GM12875 (cell line): ENCODE measurements around the gene CNOT3.
A peak's percentile ranks its signal among the peaks of the same experiment; 100 is the strongest.
"Not testable (repeated sequence)": the region's sequence is repeated elsewhere in the genome, so short reads cannot be mapped to it uniquely, and the experiment has no call there.

Experiments used
- H3K4me3 ChIP-seq: one replicate; pipeline ENCODE4 v1.5.1; 2011; ENCODE audit warnings: low read depth, low read length, control low read depth
- TF ChIP-seq, protein P1 (sequence below): IDR thresholded peaks from 2 replicates; pipeline ENCODE4 v1.5.1; 2011; ENCODE audit warnings: low read depth, mild to moderate bottlenecking, control low read depth, inconsistent platforms, low read length, moderate library complexity, borderline replicate concordance; ENCODE audit not compliant: insufficient read depth

Gene CNOT3

DNA sequence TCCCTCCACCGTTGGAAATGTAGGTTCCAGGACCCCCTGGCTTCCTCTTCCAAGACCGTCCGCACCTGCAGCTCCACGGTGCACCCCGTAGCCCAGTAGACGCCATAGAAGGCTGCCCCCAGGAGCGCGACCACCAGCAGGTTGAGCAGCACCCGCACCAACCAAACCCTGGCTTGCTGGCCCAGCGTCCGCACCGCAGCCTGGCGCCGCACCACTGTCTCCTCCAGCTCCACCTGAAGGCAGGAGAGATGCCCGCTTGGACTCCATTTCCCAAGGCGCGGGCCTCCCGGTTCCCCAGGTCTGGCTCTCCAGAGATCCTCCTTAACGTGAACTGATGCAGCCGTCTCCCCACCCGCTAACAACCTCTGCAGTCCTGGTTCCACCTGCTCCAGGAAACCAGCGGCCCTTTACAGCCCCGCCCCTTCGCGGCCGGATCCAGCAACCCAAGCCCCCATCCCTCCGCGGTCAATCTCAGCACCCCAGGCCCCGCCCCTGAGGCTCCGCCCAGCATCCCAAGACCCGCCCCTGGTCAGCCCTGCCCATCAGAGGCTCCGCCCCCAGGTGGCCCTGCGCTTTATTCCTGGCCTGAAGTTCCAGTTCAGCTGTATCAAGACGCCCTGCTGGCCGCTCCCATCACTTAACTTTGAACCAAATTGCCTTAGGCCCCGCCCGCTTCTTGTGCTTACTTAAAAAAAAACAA lies 27.0 kb downstream of the CNOT3 start:
- TF ChIP-seq, protein P1, sequence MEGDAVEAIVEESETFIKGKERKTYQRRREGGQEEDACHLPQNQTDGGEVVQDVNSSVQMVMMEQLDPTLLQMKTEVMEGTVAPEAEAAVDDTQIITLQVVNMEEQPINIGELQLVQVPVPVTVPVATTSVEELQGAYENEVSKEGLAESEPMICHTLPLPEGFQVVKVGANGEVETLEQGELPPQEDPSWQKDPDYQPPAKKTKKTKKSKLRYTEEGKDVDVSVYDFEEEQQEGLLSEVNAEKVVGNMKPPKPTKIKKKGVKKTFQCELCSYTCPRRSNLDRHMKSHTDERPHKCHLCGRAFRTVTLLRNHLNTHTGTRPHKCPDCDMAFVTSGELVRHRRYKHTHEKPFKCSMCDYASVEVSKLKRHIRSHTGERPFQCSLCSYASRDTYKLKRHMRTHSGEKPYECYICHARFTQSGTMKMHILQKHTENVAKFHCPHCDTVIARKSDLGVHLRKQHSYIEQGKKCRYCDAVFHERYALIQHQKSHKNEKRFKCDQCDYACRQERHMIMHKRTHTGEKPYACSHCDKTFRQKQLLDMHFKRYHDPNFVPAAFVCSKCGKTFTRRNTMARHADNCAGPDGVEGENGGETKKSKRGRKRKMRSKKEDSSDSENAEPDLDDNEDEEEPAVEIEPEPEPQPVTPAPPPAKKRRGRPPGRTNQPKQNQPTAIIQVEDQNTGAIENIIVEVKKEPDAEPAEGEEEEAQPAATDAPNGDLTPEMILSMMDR = no peak
- no peak overlapping the region for H3K4me3 ChIP-seq

DNA sequence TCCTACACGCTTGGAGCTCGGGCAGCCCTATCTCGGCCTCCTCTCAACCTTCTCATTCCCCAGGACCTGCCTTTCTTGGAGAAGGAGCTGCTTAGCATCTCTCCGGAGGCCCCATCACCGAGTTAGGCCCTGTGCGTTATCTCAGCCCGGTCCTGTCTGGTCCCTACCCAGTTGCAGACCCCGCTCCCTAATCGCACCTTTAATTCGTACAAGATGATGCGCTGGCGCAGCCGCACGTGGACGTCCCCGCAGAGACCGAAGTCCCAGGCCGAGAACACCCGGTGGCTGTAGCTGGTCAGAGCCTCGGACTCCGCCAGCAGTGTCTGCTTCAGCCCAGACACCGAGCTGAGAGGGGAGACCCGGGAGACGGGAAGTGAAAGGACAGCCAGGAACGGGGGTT lies 27.7 kb downstream of the CNOT3 start:
- H3K4me3 ChIP-seq = no peak overlapping the region
- TF ChIP-seq, protein P1 = no peak

DNA sequence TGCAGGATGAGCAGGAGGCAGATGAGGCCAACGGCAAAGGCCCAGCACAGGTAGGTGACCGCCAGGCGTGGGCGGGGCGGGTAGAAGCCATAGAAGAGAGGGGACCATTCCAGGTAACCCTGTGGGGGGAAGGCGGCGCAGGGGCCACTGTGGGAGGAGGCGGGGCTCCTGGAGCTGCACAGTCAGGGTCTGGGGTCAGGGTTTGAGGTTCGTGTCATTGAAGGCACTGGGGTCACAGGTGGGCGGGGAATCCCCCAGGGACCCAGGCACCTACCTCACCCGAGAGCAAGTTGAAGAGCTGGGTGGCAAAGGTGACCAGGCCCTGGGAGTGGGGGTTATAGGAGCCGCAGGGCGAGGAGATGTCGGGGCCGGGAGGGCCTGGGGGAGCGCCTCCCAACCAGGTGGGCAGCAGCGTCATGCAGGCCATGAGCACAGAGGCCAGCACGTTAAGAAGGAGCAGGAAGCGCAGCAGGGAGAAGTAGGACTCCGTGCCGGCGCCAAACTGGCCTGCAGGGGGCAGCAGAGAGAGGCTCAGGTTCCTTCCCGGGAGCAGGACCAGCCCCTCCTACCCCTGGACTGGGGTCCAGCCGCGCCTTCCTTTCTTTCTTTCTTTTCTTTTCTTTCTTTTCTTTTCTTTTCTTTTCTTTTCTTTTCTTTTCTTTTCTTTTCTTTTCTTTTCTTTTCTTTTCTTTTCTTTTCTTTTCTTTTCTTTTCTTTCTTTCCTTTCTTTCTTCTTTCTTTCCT lies 30.8 kb downstream of the CNOT3 start:
- TF ChIP-seq, protein P1 = peak; percentile 93

DNA sequence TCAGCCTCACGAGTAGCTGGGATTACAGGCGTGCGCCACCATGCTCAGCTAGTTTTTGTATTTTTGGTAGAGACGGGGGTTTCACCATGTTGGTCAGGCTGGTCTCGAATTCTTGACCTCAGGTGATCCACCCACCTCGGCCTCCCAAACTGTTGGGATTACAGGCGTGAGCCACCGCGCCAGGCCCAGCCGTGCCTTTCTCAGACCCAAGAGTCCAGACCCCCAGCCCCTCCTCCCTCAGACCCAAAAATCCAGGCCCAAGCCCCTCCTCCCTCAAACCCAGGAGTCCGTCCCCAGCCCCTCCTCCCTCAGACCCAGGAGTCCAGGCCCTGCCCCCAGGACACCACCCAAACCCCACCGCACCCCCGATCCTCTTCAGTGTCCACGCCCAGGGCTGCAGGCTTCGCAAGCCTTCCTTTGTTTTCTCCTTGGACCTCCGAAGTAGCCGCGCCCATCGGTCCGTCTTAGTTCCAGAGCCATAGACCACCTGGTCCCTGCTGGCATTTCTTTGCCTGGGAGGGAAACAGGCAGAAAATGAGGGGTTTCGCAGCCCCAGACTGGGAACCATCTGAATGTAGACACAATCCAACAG lies 31.7 kb downstream of the CNOT3 start:
- TF ChIP-seq, protein P1 = no peak

More for the DNA sequence above, 30.8 kb downstream of the CNOT3 start:
- H3K4me3 ChIP-seq = no peak overlapping the region

DNA sequence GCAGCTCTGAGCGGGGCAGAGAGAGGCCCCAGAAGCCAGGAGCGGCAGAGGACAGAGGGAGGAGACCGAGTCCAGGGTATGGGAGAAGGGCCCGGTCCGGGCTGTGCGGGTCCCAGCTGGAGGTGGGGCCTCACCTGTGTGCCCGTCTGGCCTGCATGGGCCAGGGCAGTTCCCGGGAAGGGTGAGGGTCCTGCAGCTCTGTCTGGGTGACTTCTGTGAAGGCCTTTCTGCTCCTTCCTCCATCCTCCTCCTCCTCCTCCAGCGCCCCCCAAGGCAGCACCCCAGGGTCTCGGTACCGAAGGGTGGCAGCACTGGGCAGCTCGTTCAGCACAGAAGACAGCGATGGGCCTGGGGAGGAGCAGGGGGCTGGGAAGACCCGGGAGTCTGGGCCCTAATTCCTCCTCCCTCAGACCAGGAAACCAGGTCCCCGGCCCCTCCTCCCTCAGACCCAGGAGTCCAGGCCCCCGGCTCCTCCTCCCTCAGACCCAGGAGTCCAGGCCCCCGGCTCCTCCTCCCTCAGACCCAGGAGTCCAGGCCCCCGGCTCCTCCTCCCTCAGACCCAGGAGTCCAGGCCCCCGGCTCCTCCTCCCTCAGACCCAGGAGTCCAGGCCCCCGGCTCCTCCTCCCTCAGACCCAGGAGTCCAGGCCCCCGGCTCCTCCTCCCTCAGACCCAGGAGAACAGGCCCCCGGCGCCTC lies 34.3 kb downstream of the CNOT3 start:
- not testable (repeated sequence) for H3K4me3 ChIP-seq

More for the DNA sequence above, 31.7 kb downstream of the CNOT3 start:
- no peak overlapping the region for H3K4me3 ChIP-seq

DNA sequence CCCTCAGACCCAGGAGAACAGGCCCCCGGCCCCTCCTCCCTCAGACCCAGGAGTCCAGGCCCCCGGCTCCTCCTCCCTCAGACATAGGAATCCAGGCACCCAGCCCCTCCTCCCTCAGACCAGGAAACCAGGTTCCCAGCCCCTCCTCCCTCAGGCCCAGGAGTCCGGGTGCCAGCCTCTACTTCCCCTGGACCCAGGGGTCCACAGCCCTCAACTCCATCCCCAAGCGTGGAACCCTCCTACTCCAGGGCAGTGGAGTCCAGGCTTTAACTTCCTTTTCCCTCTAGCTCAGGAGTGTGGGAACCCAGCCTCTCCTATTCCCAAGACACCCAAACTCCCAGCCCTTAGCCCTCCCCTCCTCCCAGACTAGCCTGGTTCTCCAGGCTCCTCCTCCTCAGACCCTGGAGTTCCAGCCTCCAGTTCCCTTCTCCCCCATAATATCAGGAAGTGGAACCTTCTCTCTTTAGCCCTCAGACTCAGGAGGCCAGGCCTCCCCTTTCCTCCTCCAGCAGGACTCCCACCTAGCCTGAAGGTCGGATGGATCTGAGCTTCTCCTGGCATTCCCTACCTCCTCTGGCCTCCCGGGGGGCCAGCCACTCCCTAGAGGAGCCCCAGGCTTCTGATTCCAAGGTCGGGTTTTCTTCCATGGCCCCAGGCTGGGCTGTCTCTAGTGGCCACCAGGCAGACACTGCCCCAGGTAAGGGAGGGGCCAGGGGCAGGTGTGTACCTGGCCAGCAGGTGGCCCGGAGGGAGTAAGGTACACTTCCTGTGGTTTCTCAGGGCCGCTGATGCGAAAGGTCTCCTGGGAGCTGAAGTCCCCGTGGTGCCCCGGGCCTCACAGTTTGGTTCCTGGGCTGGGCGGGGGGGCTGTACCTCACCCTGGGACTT lies 35.2 kb downstream of the CNOT3 start, which contains the start of gene TMC4:
TMC4 (minus strand) TSS at position 690 of the 888 bp plus-strand sequence; CDS start at position 647, 43 bp downstream.
- H3K4me3 ChIP-seq = no peak within 1 kb of the TSS
- TF ChIP-seq, protein P1 = 0 out of 2 replicates have a peak, but pooled peaks have one; percentile 8
